ENCODE measurements around the gene DYNC1H1.

The DYNC1H1 gene

GRCh38 chr14:102095231-102095870, 131.0 kb downstream of the DYNC1H1 start:
- DNase-seq: no peak

- no peak for DNase-seq
These were observed 131.6 kb downstream of the DYNC1H1 start for GRCh38 chr14:102095871-102096568.

GRCh38 chr14:102096569-102097188, 132.3 kb downstream of the DYNC1H1 start:
- peak; percentile 57 to 72 for DNase-seq

- no peak for DNase-seq
These were observed 133.2 kb downstream of the DYNC1H1 start for GRCh38 chr14:102097441-102098135.

GRCh38 chr14:102103062-102103695, 138.8 kb downstream of the DYNC1H1 start:
- DNase-seq: no peak

- no peak for DNase-seq
These were observed 141.0 kb downstream of the DYNC1H1 start for GRCh38 chr14:102105369-102105768.

All from stimulated activated CD4-positive, alpha-beta T cell treated with anti-CD3 and anti-CD28 coated beads, Interleukin-4, amount 100 ng/mL, for 4 hours (primary cell).